H1 (cell line): ENCODE data around the gene PPAT. TPM values are rescaled to one million over a fixed set of nuclear protein-coding genes. Genes with fewer than 3 reads are reported as not detected.

ENCODE experiments used
- CTCF ChIA-PET: fragments of 300-600 bp; sonication (Branson Sonifier 250); formaldehyde crosslinking; loops from one replicate; lab custom pipeline; 2021; ENCODE audit not compliant: partially characterized antibody; lab: Charles Lee
- POLR2A ChIA-PET: fragments of 300-600 bp; sonication (Branson Sonifier 250); formaldehyde crosslinking; loops from one replicate; lab custom pipeline; 2021; ENCODE audit warnings: inconsistent platforms; ENCODE audit not compliant: partially characterized antibody; lab: Charles Lee
- DNase-seq, 2 experiments: peaks; one replicate each; pipeline versions ENCODE4 v3.0.0 to v3.0.0-alpha.2; 2010 to 2022; ENCODE audit warnings: low spot score in 2 of 2, low read depth in 1 of 2, mixed read lengths in 1 of 2
- FAIRE-seq: peaks from 2 replicates; lab custom pipeline; 2011; peaks lifted over from hg19 to GRCh38; lab: Jason Lieb, UNC
- H2AFZ ChIP-seq: 2 replicates; pipeline ENCODE4 v1.8.1; 2012; ENCODE audit warnings: low read length, inconsistent platforms
- H2AK5ac ChIP-seq: 2 replicates; pipeline ENCODE4 v1.6.1; 2013; ENCODE audit warnings: low read depth, low read length
- H2BK120ac ChIP-seq: replicated peaks from 2 replicates; pipeline ENCODE3; 2013; ENCODE audit warnings: low read depth, low read length, inconsistent platforms
- H2BK12ac ChIP-seq: 2 replicates; pipeline ENCODE4 v1.6.1; 2013; ENCODE audit warnings: low read depth, low read length
- H2BK15ac ChIP-seq: 2 replicates; pipeline ENCODE4 v1.6.1; 2013; ENCODE audit warnings: low read length
- H2BK20ac ChIP-seq: 2 replicates; pipeline ENCODE4 v1.6.1; 2013; ENCODE audit warnings: low read length
- H2BK5ac ChIP-seq: 2 replicates; pipeline ENCODE4 v1.6.1; 2013; ENCODE audit warnings: low read depth, low read length
- H3K14ac ChIP-seq: 2 replicates; pipeline ENCODE4 v1.6.1; 2013; ENCODE audit warnings: inconsistent platforms; ENCODE audit not compliant: insufficient read length
- H3K18ac ChIP-seq: 2 replicates; pipeline ENCODE4 v1.6.1; 2013; ENCODE audit warnings: low read length; ENCODE audit errors: extremely low read depth
- H3K23ac ChIP-seq: 2 replicates; pipeline ENCODE4 v1.6.1; 2013; ENCODE audit warnings: inconsistent platforms; ENCODE audit not compliant: insufficient read length
- H3K23me2 ChIP-seq: 2 replicates; pipeline ENCODE4 v1.6.1; 2013; ENCODE audit warnings: low read depth, low read length
- H3K27ac ChIP-seq: 2 replicates; pipeline ENCODE4 v1.6.1; 2011; ENCODE audit warnings: low read depth, low read length, inconsistent platforms
- H3K27me3 ChIP-seq, 4 experiments: replicated peaks in 1 of 4; 1 replicate in 1 of 4; 2 replicates in 3 of 4; pipeline versions ENCODE4 v1.6.1 to v1.8.1; 2011 to 2013; ENCODE audit warnings: low read length in 3 of 4, mild to moderate bottlenecking in 3 of 4, inconsistent platforms in 2 of 4, mixed read lengths in 2 of 4, moderate library complexity in 1 of 4; ENCODE audit not compliant: control insufficient read depth in 3 of 4, insufficient read depth in 3 of 4; ENCODE audit errors: extremely low read depth in 1 of 4
- H3K36me3 ChIP-seq, 4 experiments: 2 replicates each; pipeline versions ENCODE4 v1.6.1 to v1.8.1; 2011 to 2013; ENCODE audit warnings: mild to moderate bottlenecking in 4 of 4, low read length in 3 of 4, moderate library complexity in 2 of 4, control low read depth in 1 of 4, inconsistent platforms in 1 of 4; ENCODE audit not compliant: insufficient read depth in 4 of 4, control insufficient read depth in 2 of 4
- H3K4ac ChIP-seq: replicated peaks from 2 replicates; pipeline ENCODE3; 2013; ENCODE audit warnings: low read length, low read depth, mixed read lengths, inconsistent platforms; ENCODE audit not compliant: insufficient read length
- H3K4me1 ChIP-seq, 4 experiments: replicated peaks in 1 of 4; 1 replicate in 1 of 4; 2 replicates in 3 of 4; pipeline versions ENCODE4 v1.6.1 to v1.8.1; 2011 to 2013; ENCODE audit warnings: low read length in 3 of 4, inconsistent platforms in 2 of 4, mixed read lengths in 1 of 4; ENCODE audit not compliant: insufficient read depth in 4 of 4, control insufficient read depth in 3 of 4
- H3K4me2 ChIP-seq, 2 experiments: 2 replicates each; pipeline versions ENCODE4 v1.6.1 to v1.8.1; 2011 to 2013; ENCODE audit warnings: low read depth in 2 of 2, low read length in 2 of 2, control low read depth in 1 of 2, inconsistent platforms in 1 of 2, mild to moderate bottlenecking in 1 of 2; ENCODE audit not compliant: insufficient read depth in 1 of 2
- H3K4me3 ChIP-seq, 4 experiments: fragments of 200-600, 300-600 bp in 1 of 4; sonication (generic), shearing (Covaris generic), sonication (Bioruptor Twin) in 1 of 4; 2 replicates each; pipeline versions ENCODE4 v1.5.1 to v1.8.1; 2011 to 2016; ENCODE audit warnings: low read length in 4 of 4, low read depth in 3 of 4, control low read depth in 2 of 4, inconsistent platforms in 2 of 4, mild to moderate bottlenecking in 2 of 4, mixed read lengths in 1 of 4, moderate library complexity in 1 of 4; ENCODE audit not compliant: insufficient read depth in 2 of 4; ENCODE audit errors: extremely low read depth in 1 of 4
- H3K56ac ChIP-seq: replicated peaks from 2 replicates; pipeline ENCODE3; 2013; ENCODE audit warnings: low read depth, mild to moderate bottlenecking, mixed read lengths, low read length, inconsistent platforms; ENCODE audit not compliant: insufficient read length
- H3K79me1 ChIP-seq: 2 replicates; pipeline ENCODE4 v1.6.1; 2013; ENCODE audit warnings: low read depth, low read length, control low read depth
- H3K79me2 ChIP-seq, 2 experiments: 2 replicates each; pipeline versions ENCODE4 v1.6.1 to v1.8.1; 2012 to 2013; ENCODE audit warnings: low read length in 2 of 2, mild to moderate bottlenecking in 2 of 2, inconsistent platforms in 1 of 2; ENCODE audit not compliant: insufficient read depth in 2 of 2, control insufficient read depth in 1 of 2
- H3K9ac ChIP-seq, 4 experiments: replicated peaks in 1 of 4; 1 replicate in 1 of 4; 2 replicates in 3 of 4; pipeline versions ENCODE4 v1.6.1 to v1.8.1; 2011 to 2013; ENCODE audit warnings: low read depth in 3 of 4, low read length in 3 of 4, control low read depth in 2 of 4, mild to moderate bottlenecking in 2 of 4, moderate library complexity in 2 of 4, inconsistent platforms in 1 of 4; ENCODE audit errors: extremely low read depth in 1 of 4
- H3K9me3 ChIP-seq, 2 experiments: 2 replicates each; pipeline versions ENCODE4 v1.6.1 to v1.8.1; 2012 to 2013; ENCODE audit warnings: mild to moderate bottlenecking in 2 of 2, moderate library complexity in 2 of 2, control low read depth in 1 of 2, inconsistent platforms in 1 of 2, low read depth in 1 of 2, low read length in 1 of 2, mixed read lengths in 1 of 2; ENCODE audit not compliant: insufficient read depth in 2 of 2
- H4K20me1 ChIP-seq, 2 experiments: replicated peaks in 1 of 2; 2 replicates each; pipeline versions ENCODE3 to v1.8.1; 2011 to 2013; ENCODE audit warnings: inconsistent platforms in 2 of 2, low read length in 2 of 2, mild to moderate bottlenecking in 1 of 2; ENCODE audit not compliant: insufficient read depth in 2 of 2, control insufficient read depth in 1 of 2
- H4K5ac ChIP-seq: 2 replicates; pipeline ENCODE4 v1.6.1; 2013; ENCODE audit warnings: low read length, low read depth, mixed read lengths, inconsistent platforms; ENCODE audit not compliant: insufficient read length
- H4K8ac ChIP-seq: 2 replicates; pipeline ENCODE4 v1.8.0; 2013; ENCODE audit warnings: mild to moderate bottlenecking, moderate library complexity, low read length, inconsistent platforms; ENCODE audit not compliant: insufficient read depth; ENCODE audit errors: extremely low read depth
- H4K91ac ChIP-seq: replicated peaks from 2 replicates; pipeline ENCODE3; 2013; ENCODE audit warnings: low read length, mixed read lengths, inconsistent platforms; ENCODE audit not compliant: insufficient read length
- ATF3 ChIP-seq: IDR thresholded peaks from 2 replicates; pipeline ENCODE4 v1.6.1; 2011; ENCODE audit warnings: low read depth, mild to moderate bottlenecking, low read length; ENCODE audit not compliant: insufficient read depth
- BRCA1 ChIP-seq: IDR thresholded peaks from 2 replicates; pipeline ENCODE4 v1.6.1; 2012; ENCODE audit warnings: low read depth, low read length, improper control_type of control experiment
- CHD2 ChIP-seq: IDR thresholded peaks from 2 replicates; pipeline ENCODE4 v1.6.1; 2012; ENCODE audit warnings: low read length, improper control_type of control experiment
- KDM5A ChIP-seq: fragments of 200-600 bp; IDR thresholded peaks from 2 replicates; pipeline ENCODE4 v1.7.1; 2012; ENCODE audit warnings: mild to moderate bottlenecking, low read length, inconsistent platforms, mixed read lengths
- MAX ChIP-seq: IDR thresholded peaks from 2 replicates; pipeline ENCODE4 v1.6.1; 2012; ENCODE audit warnings: inconsistent platforms
- NRF1 ChIP-seq: IDR thresholded peaks from 2 replicates; pipeline ENCODE4 v1.6.1; 2011; ENCODE audit warnings: mild to moderate bottlenecking, low read depth, low read length, improper control_type of control experiment
- RNF2 ChIP-seq: fragments of 200-900, 300-1000 bp; sonication (generic); IDR thresholded peaks from 2 replicates; pipeline ENCODE4 v1.7.1; 2016; ENCODE audit warnings: borderline replicate concordance, low read depth, mild to moderate bottlenecking, antibody characterized with exemption, low read length; ENCODE audit not compliant: poor library complexity, severe bottlenecking; ENCODE audit errors: missing control alignments
- WGBS, 2 experiments: shearing (Covaris generic) in 1 of 2; methylation state at CpG; one replicate each; pipeline versions ENCODE4 v1.1.6 to v1.1.7; 2013 to 2015; ENCODE audit warnings: low lambda C conversion rate in 2 of 2, mixed read lengths in 2 of 2, inconsistent platforms in 1 of 2, low coverage in 1 of 2, missing lambda C conversion rate in 1 of 2; ENCODE audit not compliant: insufficient replicate concordance in 2 of 2, insufficient coverage in 1 of 2, insufficient read length in 1 of 2; ENCODE audit errors: extremely low coverage in 1 of 2, missing lambda C conversion rate in 1 of 2; 5-methylcytosine and 5-hydroxymethylcytosine counted together
- polyA plus RNA-seq, 7 experiments: library from polyadenylated mRNA; depleted of rRNA in 3 of 7; stranded (reverse) in 5 of 7; unstranded in 2 of 7; fragments of >200 nt in 5 of 7; fragments of 200-250 nt in 2 of 7; gene quantifications; 1 replicate in 5 of 7; 2 replicates in 1 of 7; 4 replicates in 1 of 7; pipeline versions ENCODE4 v1.2.1 to v1.2.3, GENCODE V29; 2011 to 2013; ENCODE audit warnings: missing spikeins in 2 of 7, mixed read lengths in 2 of 7
- total RNA-seq: library from RNA; stranded (reverse); fragmentation: NEBNext Ultra II Directional; extraction: Animal tissue kit (Norgen Biotek cat#: 25700); gene quantifications from 2 replicates; pipeline ENCODE4 v1.2.1, GENCODE V29; 2021

Gene PPAT
- total and polyA plus RNA-seq, 2 of the 8 experiments (the other 6 are each of a cell fraction or from before 2014, with no cell fraction given): 24.5 to 104 TPM

- Histone ChIP-seq H3K36me3 (peaks cover 2 to 51% (median 33%) of the 10 kb centered on the region in 4 experiments), H2BK20ac (no peak overlapping the region), H3K4me1 (peaks cover 0 to 8% (median 2%) of the 10 kb centered on the region in 4 experiments; a peak in 3 of 7 replicates), H3K23ac (no peak overlapping the region), H2AFZ (no peak overlapping the region), H3K27ac (no peak overlapping the region), H2BK12ac (no peak overlapping the region), H4K20me1 (peaks cover 4 to 7% of the 10 kb centered on the region in 2 experiments), H3K4me3 (no peak overlapping the region), H4K8ac (no peak overlapping the region), H4K91ac (no peak overlapping the region), H3K18ac (no peak overlapping the region), H3K4ac (no peak overlapping the region), H2BK15ac (no peak overlapping the region), H3K79me2 (peaks cover 0 to 58% of the 10 kb centered on the region in 2 experiments; a peak in 3 of 4 replicates), H3K14ac (no peak overlapping the region), H2AK5ac (no peak overlapping the region), H3K27me3 (no peaks in the 10 kb centered on the region), H3K56ac (no peak overlapping the region), H3K4me2 (no peak overlapping the region), H3K23me2 (no peaks in the 10 kb centered on the region), H2BK120ac (no peak overlapping the region), H3K9me3 (no peaks in the 10 kb centered on the region), H3K9ac (no peak overlapping the region), H2BK5ac (no peak overlapping the region), H3K79me1 (no peaks in the 10 kb centered on the region), H4K5ac (no peak overlapping the region)
- FAIRE-seq (no peak), DNase-seq (no peak)
- no peak for TF ChIP-seq MAX
- no peak for TF ChIP-seq KDM5A
- TF ChIP-seq BRCA1: no peak
- no peak for TF ChIP-seq RNF2
- no peak for TF ChIP-seq CHD2
- no peak for TF ChIP-seq NRF1
- no peak for TF ChIP-seq ATF3
- ChIA-PET POLR2A (interaction anchor here (1.0 to 1.5 kb wide), 2 partner anchors 24 to 29 kb away, joined by 3 to 4 read pairs; partner anchors contain the start of gene PPAT), CTCF (no interaction called here)
- 83% methylated on average over 4 of the region's 4 CpGs; no CpG with 5 or more reads in 1 of the 2 experiments for WGBS, 2 experiments
These were observed 29.3 kb downstream of the PPAT start for GRCh38 chr4:56406151-56406550.
